ENCODE measurements around the gene TEKTIP1. TPM values are rescaled to one million over a fixed set of nuclear protein-coding genes. Genes with fewer than 3 reads are reported as not detected.

TEKTIP1 gene
- total RNA-seq, 1 donor from 2014 or later = not detected

- no peak for TF ChIP-seq CTCF (IDR thresholded peaks at IDR 0.05; ENCODE audit: insufficient read depth, low read length, poor library complexity, severe bottlenecking)
- no peaks in the 10 kb centered on the region for H3K27me3 ChIP-seq (ENCODE audit: control insufficient read depth, insufficient read depth, low read length)
- no peaks in the 10 kb centered on the region for H3K36me3 ChIP-seq (ENCODE audit: control insufficient read depth, insufficient read depth, low read length)
- no peak overlapping the region for H3K4me3 ChIP-seq (ENCODE audit: low read depth, low read length)
- DNase-seq (ENCODE audit: low read depth) = no peak
Measured at GRCh38 chr19:3510727-3511126, 28.2 kb upstream of the TEKTIP1 start.

- Histone ChIP-seq H3K4me3 (ENCODE audit: low read depth, low read length) (no peak overlapping the region), H3K36me3 (ENCODE audit: control insufficient read depth, insufficient read depth, low read length) (no peaks in the 10 kb centered on the region)
Measured at GRCh38 chr19:3511506-3512251, 27.3 kb upstream of the TEKTIP1 start.

GRCh38 chr19:3512562-3513228 lies 26.3 kb upstream of the TEKTIP1 start:
- DNase-seq (ENCODE audit: low read depth) = no peak

More at GRCh38 chr19:3511506-3512251, 27.3 kb upstream of the TEKTIP1 start:
- no peaks in the 10 kb centered on the region for H3K27me3 ChIP-seq (ENCODE audit: control insufficient read depth, insufficient read depth, low read length)
- DNase-seq (ENCODE audit: low read depth) = no peak
- no peak for TF ChIP-seq CTCF (IDR thresholded peaks at IDR 0.05; ENCODE audit: insufficient read depth, low read length, poor library complexity, severe bottlenecking)

GRCh38 chr19:3513229-3514140 lies 25.5 kb upstream of the TEKTIP1 start:
- no peaks in the 10 kb centered on the region for H3K36me3 ChIP-seq (ENCODE audit: control insufficient read depth, insufficient read depth, low read length)
- TF ChIP-seq CTCF (IDR thresholded peaks at IDR 0.05; ENCODE audit: insufficient read depth, low read length, poor library complexity, severe bottlenecking) = no peak
- DNase-seq (ENCODE audit: low read depth) = no peak
- no peaks in the 10 kb centered on the region for H3K27me3 ChIP-seq (ENCODE audit: control insufficient read depth, insufficient read depth, low read length)
- H3K4me3 ChIP-seq (ENCODE audit: low read depth, low read length) = no peak overlapping the region

More at GRCh38 chr19:3512562-3513228, 26.3 kb upstream of the TEKTIP1 start:
- Histone ChIP-seq H3K4me3 (ENCODE audit: low read depth, low read length) (no peak overlapping the region), H3K27me3 (ENCODE audit: control insufficient read depth, insufficient read depth, low read length) (no peaks in the 10 kb centered on the region), H3K36me3 (ENCODE audit: control insufficient read depth, insufficient read depth, low read length) (no peaks in the 10 kb centered on the region)
- no peak for TF ChIP-seq CTCF (IDR thresholded peaks at IDR 0.05; ENCODE audit: insufficient read depth, low read length, poor library complexity, severe bottlenecking)

GRCh38 chr19:3514930-3515329 lies 24.0 kb upstream of the TEKTIP1 start:
- H3K27me3 ChIP-seq (ENCODE audit: control insufficient read depth, insufficient read depth, low read length) = no peaks in the 10 kb centered on the region
- DNase-seq (ENCODE audit: low read depth) = no peak
- H3K4me3 ChIP-seq (ENCODE audit: low read depth, low read length) = no peak overlapping the region
- TF ChIP-seq CTCF (IDR thresholded peaks at IDR 0.05; ENCODE audit: insufficient read depth, low read length, poor library complexity, severe bottlenecking) = no peak
- H3K36me3 ChIP-seq (ENCODE audit: control insufficient read depth, insufficient read depth, low read length) = no peaks in the 10 kb centered on the region

All from kidney epithelial cell (primary cell).